NCI-H1694 (cell line): Measurements from ENCODE around the gene PDE3A.

Source experiments
- DNase-seq: peaks from one replicate; lab custom pipeline; 2025; lab: John Stamatoyannopoulos, UW

PDE3A gene

GRCh38 chr12:20495997-20496396 is 127.7 kb downstream of the PDE3A start:
- DNase-seq = no peak

GRCh38 chr12:20497707-20498106 is 129.4 kb downstream of the PDE3A start:
- no peak for DNase-seq

GRCh38 chr12:20501958-20502357 is 133.6 kb downstream of the PDE3A start:
- no peak for DNase-seq

GRCh38 chr12:20503858-20504257 is 135.5 kb downstream of the PDE3A start:
- DNase-seq = no peak

- no peak for DNase-seq
These were observed 136.7 kb downstream of the PDE3A start for GRCh38 chr12:20505056-20505455.

GRCh38 chr12:20507056-20507455 is 138.7 kb downstream of the PDE3A start:
- no peak for DNase-seq

- DNase-seq = no peak
These were observed 139.4 kb downstream of the PDE3A start for GRCh38 chr12:20507711-20508110.

- no peak for DNase-seq
These were observed 140.0 kb downstream of the PDE3A start for GRCh38 chr12:20508359-20508758.

GRCh38 chr12:20508962-20509361 is 140.6 kb downstream of the PDE3A start:
- DNase-seq = no peak

GRCh38 chr12:20510811-20511210 is 142.5 kb downstream of the PDE3A start:
- no peak for DNase-seq

- DNase-seq = no peak
These were observed 144.9 kb downstream of the PDE3A start for GRCh38 chr12:20513189-20513588.

- no peak for DNase-seq
These were observed 146.3 kb downstream of the PDE3A start for GRCh38 chr12:20514598-20514997.

GRCh38 chr12:20520532-20520931 is 152.2 kb downstream of the PDE3A start:
- DNase-seq = peak; percentile 21

GRCh38 chr12:20523658-20524057 is 155.3 kb downstream of the PDE3A start:
- DNase-seq = no peak

- DNase-seq = no peak
These were observed 155.8 kb downstream of the PDE3A start for GRCh38 chr12:20524113-20524512.

GRCh38 chr12:20525064-20525610 is 156.8 kb downstream of the PDE3A start:
- no peak for DNase-seq

- DNase-seq = no peak
These were observed 159.3 kb downstream of the PDE3A start for GRCh38 chr12:20527417-20528163.

GRCh38 chr12:20528208-20528607 is 159.9 kb downstream of the PDE3A start:
- no peak for DNase-seq

GRCh38 chr12:20546267-20546666 is 177.9 kb downstream of the PDE3A start:
- no peak for DNase-seq

- DNase-seq = no peak
These were observed 179.7 kb downstream of the PDE3A start for GRCh38 chr12:20547816-20548575.

GRCh38 chr12:20548611-20549010 is 180.3 kb downstream of the PDE3A start:
- no peak for DNase-seq

- no peak for DNase-seq
These were observed 180.9 kb downstream of the PDE3A start for GRCh38 chr12:20549108-20549719.
